Uterus (tissue), 2 donors: Measurements from ENCODE around the gene VASP.

Experiments used
- CTCF ChIP-seq, 4 experiments: fragments of 200-600 bp in 2 of 4; fragments of 450-650 bp in 2 of 4; sonication (generic) in 2 of 4; IDR thresholded peaks; one replicate each; pipeline ENCODE4 v1.5.1; 2016 to 2019; ENCODE audit warnings: antibody characterized with exemption in 4 of 4, mild to moderate bottlenecking in 2 of 4, moderate library complexity in 1 of 4
- POLR2A ChIP-seq, 2 donors: fragments of 450-650 bp; IDR thresholded peaks; one replicate each; pipeline ENCODE4 v1.6.1; 2016; ENCODE audit warnings: antibody characterized with exemption in 2 of 2, mild to moderate bottlenecking in 1 of 2, moderate library complexity in 1 of 2

- no peak for TF ChIP-seq CTCF (IDR thresholded peaks at IDR 0.05)
- TF ChIP-seq POLR2A (IDR thresholded peaks at IDR 0.05), result no peak
Observed at GRCh38 chr19:45528149-45528743, 21.0 kb downstream of the VASP start.
